ENCODE results near the gene LARP4.

LARP4 gene

GRCh38 chr12:50507930-50508329 lies 107.2 kb downstream of the LARP4 start:
- no peaks in the 10 kb centered on the region for H3K36me3 ChIP-seq (ENCODE audit: control insufficient read depth in 2 of 2, insufficient read depth in 1 of 2, low read length in 2 of 2)
- peaks cover 12% of the 10 kb centered on the region; the same call in 1 of the 2 replicates for H3K4me1 ChIP-seq (ENCODE audit: control insufficient read depth, insufficient read depth, low read length)
- H3K4me3 ChIP-seq (ENCODE audit: low read depth, low read length), result no peak overlapping the region
- TF ChIP-seq IKZF3 (tag by site-specific recombination; IDR thresholded peaks at IDR 0.05) (no peak), ZNF335 (tag by site-specific recombination; conservative IDR thresholded peaks at IDR 0.05) (peak; percentile 49)
- CTCF ChIA-PET, result interaction anchor here (0.5 to 5.7 kb wide), 5 partner anchors 12 to 832 kb away, joined by 3 to 45 read pairs (median 5); no protein-coding TSS in a partner anchor
- POLR2A ChIA-PET, result interaction anchor here (0.6 kb wide), 1 partner anchor 81 kb away, joined by 5 read pairs; no protein-coding TSS in a partner anchor
- no peak overlapping the region for H3K27ac ChIP-seq (ENCODE audit: extremely low read depth, low read depth, low read length)
- no peaks in the 10 kb centered on the region for H3K9me3 ChIP-seq (ENCODE audit: control insufficient read depth, insufficient read depth, low read depth, low read length)

GRCh38 chr12:50508414-50508813 lies 107.7 kb downstream of the LARP4 start:
- POLR2A ChIA-PET, result no interaction called here
- CTCF ChIA-PET, result interaction anchor here (0.6 to 5.7 kb wide), 5 partner anchors 12 to 832 kb away, joined by 3 to 45 read pairs (median 3); no protein-coding TSS in a partner anchor
- Histone ChIP-seq H3K27ac (ENCODE audit: extremely low read depth, low read depth, low read length) (no peak overlapping the region), H3K9me3 (ENCODE audit: control insufficient read depth, insufficient read depth, low read depth, low read length) (no peaks in the 10 kb centered on the region), H3K4me1 (ENCODE audit: control insufficient read depth, insufficient read depth, low read length) (peaks cover 12% of the 10 kb centered on the region; the same call in 1 of the 2 replicates), H3K4me3 (ENCODE audit: low read depth, low read length) (no peak overlapping the region), H3K36me3 (ENCODE audit: control insufficient read depth in 2 of 2, insufficient read depth in 1 of 2, low read length in 2 of 2) (no peaks in the 10 kb centered on the region)
- TF ChIP-seq ZNF155 (tag by site-specific recombination; IDR thresholded peaks at IDR 0.05) (no peak), ZNF362 (tag by site-specific recombination; IDR thresholded peaks at IDR 0.05) (peak; percentile 24; the same call in 1 of the 2 replicates), REST (tag by site-specific recombination; IDR thresholded peaks at IDR 0.05) (no peak)

DNA sequence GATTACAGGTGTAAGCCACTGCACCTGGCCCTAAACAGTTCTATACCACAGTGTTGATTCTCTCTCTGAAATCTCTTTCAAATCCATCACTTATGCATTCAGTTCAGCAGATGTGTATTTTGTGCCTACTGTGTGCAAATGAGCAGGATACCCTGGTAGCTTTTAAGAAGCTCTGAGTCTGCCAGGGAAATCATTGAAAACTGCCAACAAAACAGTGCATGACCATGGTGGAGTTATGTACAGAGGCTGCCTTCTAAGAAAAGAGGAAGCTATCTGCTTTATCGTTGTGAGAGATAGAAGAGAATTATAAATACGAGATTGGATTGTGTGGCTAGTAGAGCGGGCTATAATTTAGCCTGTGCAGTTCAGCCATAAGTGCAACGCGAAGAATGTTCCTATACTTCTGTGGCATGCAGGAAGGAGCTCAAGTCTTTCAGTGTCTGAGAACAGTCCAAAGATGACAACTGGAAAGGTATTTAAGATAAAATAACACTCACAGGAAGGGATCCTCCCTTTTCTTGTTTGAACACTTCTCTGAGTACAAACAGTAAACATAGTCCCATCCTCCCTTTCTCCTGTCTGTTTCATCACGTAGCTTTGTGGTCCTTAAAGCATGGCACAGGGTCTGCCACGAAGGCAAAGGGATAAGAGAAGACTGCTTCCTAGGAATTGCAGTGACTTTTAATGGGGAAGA lies 108.4 kb downstream of the LARP4 start:
- POLR2A ChIA-PET, result interaction anchor here (1.7 kb wide), 1 partner anchor 517 kb away, joined by 3 read pairs; the partner anchor contains the start of gene SLC11A2
- Histone ChIP-seq H3K9me3 (ENCODE audit: control insufficient read depth, insufficient read depth, low read depth, low read length) (no peaks in the 10 kb centered on the region), H3K4me3 (ENCODE audit: low read depth, low read length) (no peak overlapping the region), H3K4me1 (ENCODE audit: control insufficient read depth, insufficient read depth, low read length) (peaks cover 12% of the 10 kb centered on the region; the same call in 1 of the 2 replicates), H3K36me3 (ENCODE audit: control insufficient read depth in 2 of 2, insufficient read depth in 1 of 2, low read length in 2 of 2) (no peaks in the 10 kb centered on the region), H3K27ac (ENCODE audit: extremely low read depth, low read depth, low read length) (no peak overlapping the region)
- CTCF ChIA-PET, result interaction anchor here (0.5 to 5.7 kb wide), 13 partner anchors 9 to 832 kb away, joined by 3 to 45 read pairs (median 3); no protein-coding TSS in a partner anchor
- peak; percentile 98 for TF ChIP-seq WT1 (tag by site-specific recombination; IDR thresholded peaks at IDR 0.05)
- TF ChIP-seq ZBTB44 (tag by site-specific recombination; IDR thresholded peaks at IDR 0.05), result no peak
- no peak for TF ChIP-seq TCF7L2 (IDR thresholded peaks at IDR 0.05; ENCODE audit: borderline replicate concordance, low read depth, low read length)
- TF ChIP-seq ZNF223 (tag by site-specific recombination; IDR thresholded peaks at IDR 0.05), result no peak
- no peak for TF ChIP-seq ZNF350 (tag by site-specific recombination; IDR thresholded peaks at IDR 0.05)
- TF ChIP-seq, protein P1, sequence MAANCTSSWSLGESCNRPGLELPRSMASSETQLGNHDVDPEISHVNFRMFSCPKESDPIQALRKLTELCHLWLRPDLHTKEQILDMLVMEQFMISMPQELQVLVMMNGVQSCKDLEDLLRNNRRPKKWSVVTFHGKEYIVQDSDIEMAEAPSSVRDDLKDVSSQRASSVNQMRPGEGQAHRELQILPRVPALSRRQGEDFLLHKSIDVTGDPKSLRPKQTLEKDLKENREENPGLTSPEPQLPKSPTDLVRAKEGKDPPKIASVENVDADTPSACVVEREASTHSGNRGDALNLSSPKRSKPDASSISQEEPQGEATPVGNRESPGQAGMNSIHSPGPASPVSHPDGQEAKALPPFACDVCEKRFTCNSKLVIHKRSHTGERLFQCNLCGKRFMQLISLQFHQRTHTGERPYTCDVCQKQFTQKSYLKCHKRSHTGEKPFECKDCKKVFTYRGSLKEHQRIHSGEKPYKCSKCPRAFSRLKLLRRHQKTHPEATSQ (tag by site-specific recombination; IDR thresholded peaks at IDR 0.05), result no peak

Data from HEK293 (cell line).